Neural cell (in vitro differentiated cells): ENCODE results near the gene ENG. TPM values are rescaled to one million over a fixed set of nuclear protein-coding genes. Genes with fewer than 3 reads are reported as not detected.

Experiments
- H2AFZ ChIP-seq: fragments of 200-600, 300-800 bp; sonication (generic), shearing (Covaris generic); 2 replicates; pipeline ENCODE4 v1.6.0; 2014; ENCODE audit warnings: low read depth, mild to moderate bottlenecking, antibody characterized with exemption, low read length, moderate library complexity
- H3F3A ChIP-seq: fragments of 200-600 bp; shearing (Covaris generic); 2 replicates; pipeline ENCODE4 v1.6.1; 2016; ENCODE audit warnings: mild to moderate bottlenecking, moderate library complexity, mixed read lengths, antibody characterized with exemption, low read length; ENCODE audit not compliant: insufficient read depth, poor library complexity, severe bottlenecking
- H3K27ac ChIP-seq: fragments of 200-600, 300-800 bp; sonication (generic), shearing (Covaris generic); 2 replicates; pipeline ENCODE4 v1.5.1; 2014; ENCODE audit warnings: mild to moderate bottlenecking, low read length, moderate library complexity
- H3K27me3 ChIP-seq: fragments of 300-800, 200-600 bp; sonication (generic), shearing (Covaris generic); 2 replicates; pipeline ENCODE4 v1.6.0; 2014; ENCODE audit warnings: mild to moderate bottlenecking, low read depth, low read length, moderate library complexity; ENCODE audit not compliant: insufficient read depth
- H3K36me3 ChIP-seq: fragments of 300-800, 200-600 bp; sonication (generic), shearing (Covaris generic); 2 replicates; pipeline ENCODE4 v1.5.1; 2014; ENCODE audit warnings: mild to moderate bottlenecking, antibody characterized with exemption, low read length, moderate library complexity; ENCODE audit not compliant: insufficient read depth
- H3K4me2 ChIP-seq: fragments of 300-800, 200-600 bp; sonication (generic), shearing (Covaris generic); 2 replicates; pipeline ENCODE4 v1.6.0; 2014; ENCODE audit warnings: mild to moderate bottlenecking, low read length
- H3K4me3 ChIP-seq: fragments of 300-800, 200-600 bp; sonication (generic), shearing (Covaris generic); 2 replicates; pipeline ENCODE4 v1.5.1; 2014; ENCODE audit warnings: mild to moderate bottlenecking, low read length, moderate library complexity
- H3K79me2 ChIP-seq: fragments of 200-600 bp; shearing (Covaris generic); replicated peaks from 2 replicates; pipeline ENCODE4 v1.6.0; 2014; ENCODE audit warnings: mild to moderate bottlenecking, low read length, moderate library complexity; ENCODE audit not compliant: insufficient read depth
- H3K9ac ChIP-seq: fragments of 300-800, 200-600 bp; sonication (generic), shearing (Covaris generic); 2 replicates; pipeline ENCODE4 v1.6.1; 2016; ENCODE audit warnings: mild to moderate bottlenecking, low read length, mixed read lengths
- H3K9me2 ChIP-seq: fragments of 200-600 bp; shearing (Covaris generic); 2 replicates; pipeline ENCODE4 v1.6.1; 2016; ENCODE audit warnings: mild to moderate bottlenecking, low read length, mixed read lengths; ENCODE audit not compliant: insufficient read depth
- H3K9me3 ChIP-seq: fragments of 200-600, 300-800 bp; sonication (generic), shearing (Covaris generic); 2 replicates; pipeline ENCODE4 v1.6.1; 2016; ENCODE audit warnings: mild to moderate bottlenecking, mixed run types, low read length, moderate library complexity, mixed read lengths
- H4K20me1 ChIP-seq: fragments of 200-600 bp; shearing (Covaris generic); 2 replicates; pipeline ENCODE4 v1.6.1; 2016; ENCODE audit warnings: mild to moderate bottlenecking, mixed run types; ENCODE audit not compliant: insufficient read depth
- EP300 ChIP-seq: fragments of 450-650 bp; conservative IDR thresholded peaks from 2 replicates; pipeline ENCODE4 v1.6.1; 2014; ENCODE audit warnings: antibody characterized with exemption, mild to moderate bottlenecking, moderate library complexity; ENCODE audit not compliant: poor library complexity, severe bottlenecking
- EZH2 ChIP-seq: fragments of 200-600, 300-800 bp; shearing (Covaris generic), sonication (generic); IDR thresholded peaks from 2 replicates; pipeline ENCODE4 v1.6.1; 2014; ENCODE audit warnings: antibody characterized with exemption, low read length, borderline replicate concordance, mild to moderate bottlenecking; ENCODE audit not compliant: insufficient read depth, poor library complexity, severe bottlenecking
- MXI1 ChIP-seq: fragments of 450-650 bp; conservative IDR thresholded peaks from 2 replicates; pipeline ENCODE4 v1.6.1; 2014; ENCODE audit warnings: antibody characterized with exemption, mild to moderate bottlenecking; ENCODE audit not compliant: poor library complexity, severe bottlenecking
- POLR2AphosphoS5 ChIP-seq: IDR thresholded peaks from 2 replicates; pipeline ENCODE4 v1.6.1; 2012
- RAD21 ChIP-seq: fragments of 450-650 bp; conservative IDR thresholded peaks from 2 replicates; pipeline ENCODE4 v1.6.1; 2014; ENCODE audit warnings: antibody characterized with exemption, mild to moderate bottlenecking, moderate library complexity
- SMC3 ChIP-seq: fragments of 450-650 bp; conservative IDR thresholded peaks from 2 replicates; pipeline ENCODE4 v1.6.1; 2014; ENCODE audit warnings: antibody characterized with exemption, mild to moderate bottlenecking, moderate library complexity; ENCODE audit not compliant: poor library complexity
- TAF1 ChIP-seq: IDR thresholded peaks from 2 replicates; pipeline ENCODE4 v1.6.1; 2012; ENCODE audit warnings: low read depth
- polyA plus RNA-seq: library from polyadenylated mRNA; depleted of rRNA; stranded (reverse); fragments of >200 nt; gene quantifications from 2 replicates; pipeline ENCODE4 v1.2.3, GENCODE V29; 2014
- TF ChIP-seq, protein P1 (sequence below): fragments of 450-650 bp; IDR thresholded peaks from 2 replicates; pipeline ENCODE4 v1.5.1; 2014; ENCODE audit warnings: antibody characterized with exemption, mild to moderate bottlenecking, moderate library complexity; ENCODE audit not compliant: poor library complexity, severe bottlenecking
- TF ChIP-seq, protein P2 (sequence below): IDR thresholded peaks from 2 replicates; pipeline ENCODE4 v1.6.1; 2012; ENCODE audit warnings: borderline replicate concordance

Gene ENG
- polyA plus RNA-seq, 1 donor from 2014 or later: not detected

DNA sequence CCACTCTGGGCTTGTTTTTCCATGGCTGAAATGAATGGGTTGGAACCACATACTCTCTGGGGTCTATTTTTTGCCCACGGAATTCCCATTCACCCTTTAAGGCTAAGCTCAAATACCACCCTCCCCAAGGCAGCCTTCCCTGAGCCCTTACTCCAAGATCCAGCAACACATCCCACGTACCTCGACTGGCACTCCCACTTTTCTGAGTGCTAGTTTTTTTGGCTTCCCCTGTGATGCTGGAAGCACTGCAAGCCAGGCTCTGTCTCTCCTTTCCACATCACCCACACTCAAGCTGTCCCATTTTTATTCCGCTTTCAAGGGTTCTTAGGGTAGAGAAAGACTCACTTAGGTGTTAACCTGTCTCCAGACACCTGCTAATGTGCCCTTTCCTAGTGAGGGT, 38.9 kb upstream of the ENG start:
- no peak overlapping the region for H3K27ac ChIP-seq
- TF ChIP-seq, protein P1, sequence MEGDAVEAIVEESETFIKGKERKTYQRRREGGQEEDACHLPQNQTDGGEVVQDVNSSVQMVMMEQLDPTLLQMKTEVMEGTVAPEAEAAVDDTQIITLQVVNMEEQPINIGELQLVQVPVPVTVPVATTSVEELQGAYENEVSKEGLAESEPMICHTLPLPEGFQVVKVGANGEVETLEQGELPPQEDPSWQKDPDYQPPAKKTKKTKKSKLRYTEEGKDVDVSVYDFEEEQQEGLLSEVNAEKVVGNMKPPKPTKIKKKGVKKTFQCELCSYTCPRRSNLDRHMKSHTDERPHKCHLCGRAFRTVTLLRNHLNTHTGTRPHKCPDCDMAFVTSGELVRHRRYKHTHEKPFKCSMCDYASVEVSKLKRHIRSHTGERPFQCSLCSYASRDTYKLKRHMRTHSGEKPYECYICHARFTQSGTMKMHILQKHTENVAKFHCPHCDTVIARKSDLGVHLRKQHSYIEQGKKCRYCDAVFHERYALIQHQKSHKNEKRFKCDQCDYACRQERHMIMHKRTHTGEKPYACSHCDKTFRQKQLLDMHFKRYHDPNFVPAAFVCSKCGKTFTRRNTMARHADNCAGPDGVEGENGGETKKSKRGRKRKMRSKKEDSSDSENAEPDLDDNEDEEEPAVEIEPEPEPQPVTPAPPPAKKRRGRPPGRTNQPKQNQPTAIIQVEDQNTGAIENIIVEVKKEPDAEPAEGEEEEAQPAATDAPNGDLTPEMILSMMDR: no peak
- TF ChIP-seq RAD21: no peak
- no peak for TF ChIP-seq SMC3
- no peak for TF ChIP-seq EP300
- TF ChIP-seq, protein P2, sequence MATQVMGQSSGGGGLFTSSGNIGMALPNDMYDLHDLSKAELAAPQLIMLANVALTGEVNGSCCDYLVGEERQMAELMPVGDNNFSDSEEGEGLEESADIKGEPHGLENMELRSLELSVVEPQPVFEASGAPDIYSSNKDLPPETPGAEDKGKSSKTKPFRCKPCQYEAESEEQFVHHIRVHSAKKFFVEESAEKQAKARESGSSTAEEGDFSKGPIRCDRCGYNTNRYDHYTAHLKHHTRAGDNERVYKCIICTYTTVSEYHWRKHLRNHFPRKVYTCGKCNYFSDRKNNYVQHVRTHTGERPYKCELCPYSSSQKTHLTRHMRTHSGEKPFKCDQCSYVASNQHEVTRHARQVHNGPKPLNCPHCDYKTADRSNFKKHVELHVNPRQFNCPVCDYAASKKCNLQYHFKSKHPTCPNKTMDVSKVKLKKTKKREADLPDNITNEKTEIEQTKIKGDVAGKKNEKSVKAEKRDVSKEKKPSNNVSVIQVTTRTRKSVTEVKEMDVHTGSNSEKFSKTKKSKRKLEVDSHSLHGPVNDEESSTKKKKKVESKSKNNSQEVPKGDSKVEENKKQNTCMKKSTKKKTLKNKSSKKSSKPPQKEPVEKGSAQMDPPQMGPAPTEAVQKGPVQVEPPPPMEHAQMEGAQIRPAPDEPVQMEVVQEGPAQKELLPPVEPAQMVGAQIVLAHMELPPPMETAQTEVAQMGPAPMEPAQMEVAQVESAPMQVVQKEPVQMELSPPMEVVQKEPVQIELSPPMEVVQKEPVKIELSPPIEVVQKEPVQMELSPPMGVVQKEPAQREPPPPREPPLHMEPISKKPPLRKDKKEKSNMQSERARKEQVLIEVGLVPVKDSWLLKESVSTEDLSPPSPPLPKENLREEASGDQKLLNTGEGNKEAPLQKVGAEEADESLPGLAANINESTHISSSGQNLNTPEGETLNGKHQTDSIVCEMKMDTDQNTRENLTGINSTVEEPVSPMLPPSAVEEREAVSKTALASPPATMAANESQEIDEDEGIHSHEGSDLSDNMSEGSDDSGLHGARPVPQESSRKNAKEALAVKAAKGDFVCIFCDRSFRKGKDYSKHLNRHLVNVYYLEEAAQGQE: no peak
- no peak for TF ChIP-seq POLR2AphosphoS5
- TF ChIP-seq TAF1: no peak
- TF ChIP-seq MXI1: no peak
- no peak for TF ChIP-seq EZH2

DNA sequence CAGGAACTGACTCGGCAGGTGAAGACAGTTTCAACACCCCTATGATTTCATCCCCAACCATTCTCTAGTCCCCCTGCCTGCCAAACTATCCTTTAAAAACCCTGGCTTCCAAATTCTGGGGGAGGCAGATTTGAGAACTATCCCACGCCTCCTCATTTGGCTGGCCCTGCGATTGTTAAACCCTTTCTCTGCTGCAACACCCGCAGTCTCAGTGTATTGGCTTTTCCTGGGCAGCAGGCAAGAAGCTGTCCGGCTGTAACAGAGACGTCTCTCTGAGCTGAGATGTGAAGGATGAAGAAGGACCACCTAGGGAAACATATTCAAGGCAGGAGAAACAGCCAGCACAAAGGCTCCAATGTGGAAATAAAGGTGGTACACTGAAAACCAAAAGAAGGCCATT, 38.4 kb upstream of the ENG start:
- H3K9me3 ChIP-seq: no peaks in the 10 kb centered on the region
- H3K9me2 ChIP-seq: no peaks in the 10 kb centered on the region
- no peak overlapping the region for H3K27ac ChIP-seq
- H3K4me3 ChIP-seq: no peak overlapping the region
- no peaks in the 10 kb centered on the region for H4K20me1 ChIP-seq
- H3K27me3 ChIP-seq: no peaks in the 10 kb centered on the region
- TF ChIP-seq RAD21 (no peak), TAF1 (no peak), EP300 (no peak), SMC3 (no peak), POLR2AphosphoS5 (no peak), EZH2 (no peak), MXI1 (no peak)
- TF ChIP-seq, protein P1: no peak
- TF ChIP-seq, protein P2: no peak
- peaks cover 25% of the 10 kb centered on the region for H3K36me3 ChIP-seq
- no peak overlapping the region for H3K4me2 ChIP-seq
- no peaks in the 10 kb centered on the region for H3F3A ChIP-seq
- H3K9ac ChIP-seq: no peak overlapping the region
- no peaks in the 10 kb centered on the region for H3K79me2 ChIP-seq
- H2AFZ ChIP-seq: no peak overlapping the region

More for the DNA sequence above, 38.9 kb upstream of the ENG start:
- H3K9me2 ChIP-seq: no peaks in the 10 kb centered on the region
- H3K4me2 ChIP-seq: no peak overlapping the region
- no peak overlapping the region for H3K9ac ChIP-seq
- H2AFZ ChIP-seq: no peak overlapping the region
- H3K36me3 ChIP-seq: peaks cover 25% of the 10 kb centered on the region
- no peaks in the 10 kb centered on the region for H4K20me1 ChIP-seq
- no peaks in the 10 kb centered on the region for H3K27me3 ChIP-seq
- no peaks in the 10 kb centered on the region for H3K79me2 ChIP-seq
- no peak overlapping the region for H3K4me3 ChIP-seq
- no peaks in the 10 kb centered on the region for H3K9me3 ChIP-seq
- peaks cover 1% of the 10 kb centered on the region for H3F3A ChIP-seq
